ENCODE results near the gene SKAP1.

The SKAP1 gene

GRCh38 chr17:48161127-48161905 is 268.7 kb downstream of the SKAP1 start:
- no peak for DNase-seq

- DNase-seq, result no peak
Measured at GRCh38 chr17:48160177-48161081, 269.6 kb downstream of the SKAP1 start.

GRCh38 chr17:48159232-48159631 is 270.8 kb downstream of the SKAP1 start:
- no peak for DNase-seq

GRCh38 chr17:48155889-48156611 is 274.0 kb downstream of the SKAP1 start:
- no peak for DNase-seq

- DNase-seq, result peak; percentile 25
Measured at GRCh38 chr17:48153691-48154358, 276.2 kb downstream of the SKAP1 start.

- DNase-seq, result no peak
Measured at GRCh38 chr17:48152289-48152688, 277.7 kb downstream of the SKAP1 start.

GRCh38 chr17:48151220-48151619 is 278.8 kb downstream of the SKAP1 start:
- DNase-seq, result no peak

GRCh38 chr17:48150597-48151001 is 279.4 kb downstream of the SKAP1 start:
- DNase-seq, result no peak

GRCh38 chr17:48149787-48150463 is 280.1 kb downstream of the SKAP1 start:
- DNase-seq, result no peak

- peak; percentile 84 for DNase-seq
Measured at GRCh38 chr17:48148854-48149786, 280.9 kb downstream of the SKAP1 start.

- DNase-seq, result peak; percentile 31
Measured at GRCh38 chr17:48148029-48148770, 281.8 kb downstream of the SKAP1 start.

- no peak for DNase-seq
Measured at GRCh38 chr17:48144976-48145798, 284.8 kb downstream of the SKAP1 start.

- no peak for DNase-seq
Measured at GRCh38 chr17:48144231-48144630, 285.8 kb downstream of the SKAP1 start.

- no peak for DNase-seq
Measured at GRCh38 chr17:48143629-48144028, 286.4 kb downstream of the SKAP1 start.

- DNase-seq, result no peak
Measured at GRCh38 chr17:48139944-48140343, 290.1 kb downstream of the SKAP1 start.

GRCh38 chr17:48137656-48138055 is 292.4 kb downstream of the SKAP1 start:
- no peak for DNase-seq

- DNase-seq, result no peak
Measured at GRCh38 chr17:48134912-48135480, 295.0 kb downstream of the SKAP1 start.

GRCh38 chr17:48132385-48132784 is 297.6 kb downstream of the SKAP1 start:
- no peak for DNase-seq
